HFF-Myc (cell line): ENCODE results near the gene ZNF219.

Experiments
- DNase-seq: peaks from one replicate; pipeline ENCODE4 v3.0.0-alpha.2; 2011; ENCODE audit warnings: low read depth; ENCODE audit errors: extremely low read depth
- H3K4me3 ChIP-seq: replicated peaks from 2 replicates; pipeline ENCODE4 v1.5.1; 2011; ENCODE audit warnings: low read depth, mild to moderate bottlenecking, control low read depth, low read length
- CTCF ChIP-seq: IDR thresholded peaks from 2 replicates; pipeline ENCODE4 v1.5.1; 2012; ENCODE audit warnings: mild to moderate bottlenecking, low read depth, low read length, control low read depth; ENCODE audit errors: missing control alignments

ZNF219 gene

DNA sequence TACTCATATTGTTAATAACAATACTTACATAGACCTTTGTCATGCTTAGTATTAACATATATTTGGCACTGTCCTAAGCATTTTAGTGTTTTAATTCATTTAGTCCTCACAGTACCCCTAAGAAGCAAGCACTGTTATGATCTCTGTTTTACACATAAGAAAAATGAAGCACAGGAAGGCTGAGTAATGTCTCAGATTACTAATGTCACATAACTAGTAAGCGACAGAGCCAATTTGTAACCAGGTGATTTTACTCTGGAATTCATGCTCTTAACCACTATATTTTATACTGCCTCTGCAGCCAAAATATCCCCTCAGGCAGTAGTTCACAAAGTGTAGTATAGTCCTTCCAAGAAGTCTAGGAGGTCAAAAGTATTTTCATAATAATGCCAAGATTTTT is 22.7 kb upstream of the ZNF219 start:
- H3K4me3 ChIP-seq = no peak overlapping the region
- DNase-seq = no peak
- TF ChIP-seq CTCF = no peak

- TF ChIP-seq CTCF = no peak
- H3K4me3 ChIP-seq = no peak overlapping the region
- no peak for DNase-seq
These were observed 22.2 kb upstream of the ZNF219 start for GRCh38 chr14:21120686-21121085.

- no peak for TF ChIP-seq CTCF
- no peak for DNase-seq
- H3K4me3 ChIP-seq = no peak overlapping the region
These were observed 20.5 kb upstream of the ZNF219 start for GRCh38 chr14:21118933-21119332.

GRCh38 chr14:21113369-21113768 is 14.9 kb upstream of the ZNF219 start:
- no peak for TF ChIP-seq CTCF
- H3K4me3 ChIP-seq = no peak overlapping the region
- no peak for DNase-seq

DNA sequence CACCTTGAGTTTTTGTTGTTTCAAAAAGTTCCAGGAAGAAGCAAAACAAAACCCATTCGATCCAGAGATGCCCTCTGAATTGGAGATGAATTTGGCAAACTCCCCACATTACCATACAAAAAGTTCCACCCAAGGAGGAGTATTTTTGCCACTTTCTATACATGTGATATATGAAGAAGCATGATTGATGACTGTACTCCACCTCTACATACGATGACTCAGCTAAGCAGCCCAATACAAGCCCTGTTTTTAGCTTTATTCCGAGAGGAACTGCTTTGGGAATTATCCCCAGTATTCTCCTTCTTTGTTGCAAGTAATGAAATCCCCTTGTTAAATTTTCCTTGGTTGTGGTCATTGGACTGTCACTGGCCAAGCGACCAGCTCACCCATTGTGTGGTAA is 13.8 kb upstream of the ZNF219 start:
- no peak for TF ChIP-seq CTCF
- no peak overlapping the region for H3K4me3 ChIP-seq
- no peak for DNase-seq

DNA sequence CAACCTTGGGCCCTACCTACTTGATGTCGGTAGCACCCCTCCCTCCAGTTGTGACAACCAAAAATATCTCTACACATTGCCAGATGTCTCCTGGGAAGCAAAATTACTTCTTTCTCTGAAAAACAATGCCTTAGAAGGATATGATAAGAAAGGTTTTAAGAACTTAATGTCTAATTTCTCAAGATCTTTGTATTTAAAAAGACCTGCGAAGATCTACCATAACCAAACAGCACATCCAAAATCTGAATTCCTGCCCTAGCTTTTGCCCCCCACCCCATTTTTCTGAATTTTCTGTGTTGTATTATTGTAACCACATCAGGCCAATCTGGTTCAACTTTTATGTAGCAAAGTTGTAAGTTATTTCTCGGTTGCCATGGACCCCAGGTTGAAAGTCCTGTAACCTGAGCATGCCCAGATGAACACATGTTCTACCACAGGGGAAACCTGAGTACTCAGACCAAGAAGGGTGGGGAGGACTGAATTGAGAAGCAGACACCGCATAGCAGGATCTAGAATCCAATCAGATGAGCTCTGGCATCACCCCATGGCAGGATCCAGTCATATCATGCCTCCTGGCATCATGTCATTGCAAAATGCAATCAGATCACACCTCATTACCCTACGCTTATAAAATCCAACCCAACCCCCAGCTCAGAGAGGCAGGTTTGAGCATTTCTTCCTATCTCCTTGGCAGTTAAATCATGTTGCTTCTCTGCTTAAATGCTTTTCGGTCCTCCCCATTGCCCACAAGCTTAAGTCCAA is 11.1 kb upstream of the ZNF219 start:
- no peak overlapping the region for H3K4me3 ChIP-seq
- no peak for TF ChIP-seq CTCF
- DNase-seq = no peak

- H3K4me3 ChIP-seq = no peak overlapping the region
- no peak for TF ChIP-seq CTCF
- DNase-seq = no peak
These were observed 10.3 kb upstream of the ZNF219 start for GRCh38 chr14:21108791-21109190.
